Measurements from ENCODE around the gene ADRA2C. TPM values are rescaled to one million over a fixed set of nuclear protein-coding genes. Genes with fewer than 3 reads are reported as not detected.

Gene ADRA2C
- total RNA-seq, 1 experiment from 2014 or later, result 8.6 TPM

DNA sequence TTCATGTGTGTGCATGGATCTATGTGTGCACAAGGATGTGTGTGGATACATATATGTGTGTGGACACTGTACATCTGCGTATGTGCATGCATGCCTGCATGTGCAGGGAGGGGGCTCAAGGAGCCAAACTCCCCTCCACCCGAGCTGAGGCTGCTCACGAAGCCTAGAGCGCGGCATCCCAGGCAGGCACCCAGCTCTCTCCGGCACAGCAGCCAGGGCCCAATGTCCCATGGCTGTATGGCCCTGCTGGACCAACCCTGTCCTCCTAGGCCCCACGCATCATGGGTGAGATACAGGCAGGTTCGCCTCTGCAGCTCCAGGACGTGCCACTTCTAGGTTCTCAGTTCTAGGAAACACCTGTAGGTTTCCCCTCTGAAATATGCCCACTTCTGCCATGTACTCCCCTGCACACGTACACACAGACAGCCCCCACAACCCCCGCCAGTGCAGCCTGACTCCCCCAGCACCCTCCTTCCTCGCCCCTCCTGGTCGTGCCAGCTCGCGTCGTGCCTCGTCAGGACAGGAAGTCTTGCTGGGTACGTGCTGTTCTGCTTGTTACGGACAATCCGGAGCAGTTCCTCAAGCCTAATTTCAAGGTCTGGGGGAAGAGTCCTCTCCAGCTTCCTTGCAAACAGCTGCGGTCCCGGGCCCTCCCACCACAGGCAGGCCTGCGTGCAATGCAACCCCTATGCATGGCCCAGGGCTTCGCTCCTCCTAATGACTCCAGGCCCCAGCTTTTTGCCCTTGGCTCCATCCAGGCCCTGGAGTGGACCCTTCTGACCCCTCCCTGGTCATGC lies 3.2 kb upstream of the ADRA2C start:
- Histone ChIP-seq H3K9me3 (ENCODE audit: control insufficient read depth, low read depth, low read length) (no peaks in the 10 kb centered on the region), H3K4me2 (ENCODE audit: insufficient read depth, insufficient read length, low read length) (no peak overlapping the region), H2BK120ac (ENCODE audit: low read depth, low read length, poor library complexity, severe bottlenecking) (no peak overlapping the region), H2BK20ac (ENCODE audit: low read depth, low read length, poor library complexity, severe bottlenecking) (no peak overlapping the region), H2BK5ac (ENCODE audit: insufficient read length, low read length) (no peak overlapping the region), H3K14ac (ENCODE audit: insufficient read depth, low read length) (no peak overlapping the region), H2AK5ac (ENCODE audit: insufficient read length, low read length) (no peak overlapping the region), H3K79me2 (ENCODE audit: insufficient read depth, low read length) (no peaks in the 10 kb centered on the region), H3K79me1 (ENCODE audit: insufficient read depth, low read depth, low read length, poor library complexity, severe bottlenecking) (no peaks in the 10 kb centered on the region), H2BK12ac (ENCODE audit: insufficient read length, low read depth, low read length) (no peak overlapping the region), H4K20me1 (ENCODE audit: control insufficient read depth, insufficient read depth, insufficient read length) (no peaks in the 10 kb centered on the region), H4K5ac (ENCODE audit: insufficient read length, low read depth, low read length) (no peak overlapping the region), H3K27ac (ENCODE audit: insufficient read length, low read depth, low read length) (no peak overlapping the region), H3K23ac (ENCODE audit: insufficient read length, low read depth, low read length) (no peak overlapping the region), H4K8ac (replicated peaks; ENCODE audit: insufficient read length, low read depth, low read length) (no peak overlapping the region), H3K4ac (ENCODE audit: low read depth, low read length) (no peak overlapping the region), H3K9ac (ENCODE audit: extremely low read depth, insufficient read length, low read length) (no peak overlapping the region), H4K91ac (ENCODE audit: insufficient read length, low read depth, low read length) (no peak overlapping the region), H3K18ac (ENCODE audit: insufficient read length, low read depth, low read length) (no peak overlapping the region), H3K23me2 (ENCODE audit: insufficient read length, low read depth, low read length, poor library complexity, severe bottlenecking) (peaks cover 3% of the 10 kb centered on the region), H3T11ph (ENCODE audit: low read length) (no peak overlapping the region), H3K4me1 (ENCODE audit: insufficient read depth, low read length) (no peaks in the 10 kb centered on the region), H2BK15ac (ENCODE audit: low read depth, low read length) (no peak overlapping the region), H3K56ac (ENCODE audit: insufficient read length, low read depth, low read length) (no peak overlapping the region), H2AFZ (ENCODE audit: low read length) (no peak overlapping the region), H3K27me3 (ENCODE audit: insufficient read depth, low read length) (peaks cover 6% of the 10 kb centered on the region; the same call in 1 of the 2 replicates)
- H3K36me3 Mint-ChIP-seq (ENCODE audit: insufficient read depth in 1 of 3, low read depth in 3 of 3), result peaks cover 0 to 2% (median 0%) of the 10 kb centered on the region in 3 experiments; a peak in 2 of 7 replicates
- no peak overlapping the region for H3K27ac Mint-ChIP-seq
- WGBS (ENCODE audit: extremely low coverage, insufficient read length, low lambda C conversion rate), result no CpG with 5 or more reads among the region's 24 CpGs
- H3K4me1 Mint-ChIP-seq, result peaks cover 7 to 18% of the 10 kb centered on the region in 2 experiments
- TF ChIP-seq CTCF (conservative IDR thresholded peaks at IDR 0.05), result no peak
- DNase-seq, result no peak
- H3K9me3 Mint-ChIP-seq, result peaks cover 0 to 1% of the 10 kb centered on the region in 2 experiments; a peak in 1 of 5 replicates
- no peak overlapping the region for H3K4me3 Mint-ChIP-seq
- peaks cover 48% of the 10 kb centered on the region for H3K27me3 Mint-ChIP-seq (ENCODE audit: low read depth)

Measured in H9 (cell line).